ENCODE data around the gene SKAP1.

Gene SKAP1

DNA sequence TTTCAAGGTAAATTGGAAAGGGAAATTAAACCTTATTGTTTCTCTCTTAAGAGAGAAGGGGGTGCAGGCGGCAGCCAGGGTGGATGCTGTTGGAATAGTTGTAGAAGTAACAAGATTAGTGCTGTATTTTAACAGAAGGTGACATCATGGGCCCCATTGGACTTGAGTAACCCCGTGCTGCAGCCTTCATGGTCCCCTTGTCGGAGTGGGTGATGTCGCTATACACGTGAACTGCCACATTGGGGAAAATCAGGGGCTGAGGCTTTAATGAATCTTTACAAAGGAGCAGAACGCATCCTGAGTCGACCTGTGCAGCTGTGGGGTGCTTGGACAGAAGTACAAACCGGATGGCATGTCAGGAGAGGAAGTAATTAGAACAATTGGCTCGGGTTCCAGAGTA, 319.3 kb downstream of the SKAP1 start:
- DNase-seq (ENCODE audit: low read depth in 2 of 2), result no peak

DNA sequence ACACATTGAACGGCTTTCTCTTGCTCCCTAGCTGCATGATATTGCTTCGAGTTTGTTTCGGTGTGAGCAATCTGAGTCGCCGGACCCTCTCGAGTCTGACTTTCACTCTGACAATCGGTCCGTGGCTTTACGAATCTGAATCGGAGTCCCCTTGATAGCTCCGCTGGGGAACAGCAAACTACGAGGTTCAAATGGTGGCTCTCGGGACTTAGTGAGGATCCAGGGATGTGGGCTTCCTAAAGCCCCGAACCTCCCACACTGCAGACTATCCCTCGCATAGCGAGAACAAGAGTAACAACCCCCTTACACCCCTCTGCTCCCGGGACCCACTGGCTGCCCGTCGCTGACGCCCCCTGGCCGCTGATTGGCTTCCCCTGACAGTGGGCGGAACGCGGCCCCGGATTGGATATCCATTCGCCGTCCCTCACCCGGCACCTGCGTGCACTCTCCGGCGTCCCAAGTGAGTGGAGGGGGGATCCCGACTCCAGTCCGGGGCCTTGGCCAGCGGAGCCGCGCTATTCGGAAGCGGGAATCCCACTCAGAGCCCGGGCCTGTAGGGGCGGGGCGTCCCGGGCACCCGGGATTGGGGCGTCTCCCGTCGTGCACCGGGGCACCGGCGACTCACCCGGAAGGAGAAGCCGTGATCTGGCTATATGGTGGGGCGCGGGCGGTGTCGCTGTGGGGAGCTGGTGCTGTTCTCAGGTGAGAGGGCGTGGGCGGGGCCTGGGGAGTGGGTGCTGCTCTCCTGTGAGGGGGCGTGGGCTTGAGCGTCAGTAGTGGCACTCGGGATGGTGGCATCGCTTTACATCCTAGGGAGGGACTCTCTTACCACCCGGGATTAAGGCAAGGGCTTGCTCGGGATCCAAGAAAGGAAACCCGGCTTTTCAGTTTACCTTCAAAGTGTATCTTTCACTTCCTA, 322.6 kb downstream of the SKAP1 start, which contains the start of gene SNX11:
TSS of gene SNX11 (plus strand) at position 630 of the 919 bp plus-strand sequence. CDS start 4,278 bp downstream, outside the sequence.
- peak; percentile 95 for DNase-seq (ENCODE audit: low read depth in 2 of 2)

DNA sequence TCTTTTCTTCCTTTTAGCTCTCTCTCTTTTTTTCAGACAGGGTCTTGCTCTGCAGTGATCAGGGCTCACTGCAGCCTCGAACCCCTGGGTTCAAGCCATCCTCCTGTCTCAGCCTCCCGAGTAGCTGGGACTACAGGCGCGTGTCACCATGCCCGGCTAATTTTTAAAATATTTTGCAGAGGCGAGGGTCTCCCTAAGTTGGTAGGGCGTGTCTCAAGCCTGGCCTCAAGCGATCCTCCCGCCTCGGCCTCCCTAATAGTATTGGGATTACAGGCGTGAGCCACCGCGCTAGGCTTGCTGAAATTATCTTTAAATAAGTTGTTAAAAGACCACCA, 323.2 kb downstream of the SKAP1 start:
- DNase-seq (ENCODE audit: low read depth in 2 of 2), result no peak

DNA sequence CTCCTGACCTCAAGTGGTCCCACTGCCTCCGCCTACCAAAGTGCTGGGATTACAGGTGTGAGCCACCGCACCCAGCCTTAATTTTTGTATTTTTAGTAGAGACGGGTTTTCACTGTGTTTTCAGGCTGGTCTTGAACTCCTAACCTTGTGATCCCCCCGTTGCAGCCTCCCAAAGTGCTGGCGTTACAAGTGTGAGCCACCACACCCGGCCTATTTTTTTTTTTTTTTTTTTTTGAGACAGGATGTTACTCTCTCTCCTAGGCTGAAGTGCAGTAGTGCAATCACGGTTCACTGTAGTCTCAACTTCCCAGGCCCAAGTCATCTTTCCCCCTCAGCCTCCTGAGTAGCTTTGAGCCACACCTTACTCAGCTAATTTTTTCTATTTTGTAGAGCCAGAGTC, 325.6 kb downstream of the SKAP1 start:
- DNase-seq (ENCODE audit: low read depth in 2 of 2), result no peak

DNA sequence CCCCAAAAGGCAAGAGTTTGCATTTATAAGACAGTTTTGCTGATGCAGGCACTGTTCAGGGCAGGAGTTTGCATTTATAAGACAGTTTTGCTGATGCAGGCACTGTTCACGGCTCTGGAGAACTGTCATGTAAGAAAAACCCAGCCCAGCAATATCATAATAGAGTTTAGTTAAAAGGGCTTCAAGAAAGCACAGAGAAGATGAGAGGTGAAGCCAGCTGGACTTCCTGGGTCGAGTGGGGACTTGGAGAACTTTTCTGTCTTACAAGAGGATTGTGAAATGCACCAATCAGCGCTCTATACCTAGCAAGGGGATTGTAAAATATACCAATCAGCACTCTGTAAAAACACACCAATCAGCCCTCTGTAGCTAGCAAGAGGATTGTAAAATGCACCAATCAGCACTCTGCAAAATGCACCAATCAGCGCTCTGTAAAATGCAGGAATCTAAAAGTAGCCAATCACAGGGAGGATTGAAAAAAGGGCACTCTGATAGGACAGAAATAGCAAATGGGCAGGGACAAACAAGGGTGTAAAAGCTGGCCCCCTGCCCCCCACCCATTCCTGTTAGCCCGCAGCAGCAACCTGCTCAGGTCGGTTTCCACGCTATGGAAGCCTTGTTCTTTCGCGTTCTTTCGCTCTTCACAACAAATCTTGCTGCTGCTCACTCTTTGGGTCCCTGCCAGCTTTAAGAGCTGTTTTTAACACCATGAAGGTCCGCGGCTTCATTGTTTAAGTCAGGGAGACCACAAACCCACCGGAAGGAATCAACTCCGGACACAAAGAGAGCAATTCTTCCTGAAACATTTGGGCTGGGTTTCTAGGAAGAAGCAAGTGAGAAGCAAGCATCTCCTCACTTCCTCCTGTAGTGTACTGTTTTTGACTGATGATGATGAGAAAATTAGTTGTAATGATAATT, 327.0 kb downstream of the SKAP1 start:
- no peak for DNase-seq (ENCODE audit: low read depth in 2 of 2)

DNA sequence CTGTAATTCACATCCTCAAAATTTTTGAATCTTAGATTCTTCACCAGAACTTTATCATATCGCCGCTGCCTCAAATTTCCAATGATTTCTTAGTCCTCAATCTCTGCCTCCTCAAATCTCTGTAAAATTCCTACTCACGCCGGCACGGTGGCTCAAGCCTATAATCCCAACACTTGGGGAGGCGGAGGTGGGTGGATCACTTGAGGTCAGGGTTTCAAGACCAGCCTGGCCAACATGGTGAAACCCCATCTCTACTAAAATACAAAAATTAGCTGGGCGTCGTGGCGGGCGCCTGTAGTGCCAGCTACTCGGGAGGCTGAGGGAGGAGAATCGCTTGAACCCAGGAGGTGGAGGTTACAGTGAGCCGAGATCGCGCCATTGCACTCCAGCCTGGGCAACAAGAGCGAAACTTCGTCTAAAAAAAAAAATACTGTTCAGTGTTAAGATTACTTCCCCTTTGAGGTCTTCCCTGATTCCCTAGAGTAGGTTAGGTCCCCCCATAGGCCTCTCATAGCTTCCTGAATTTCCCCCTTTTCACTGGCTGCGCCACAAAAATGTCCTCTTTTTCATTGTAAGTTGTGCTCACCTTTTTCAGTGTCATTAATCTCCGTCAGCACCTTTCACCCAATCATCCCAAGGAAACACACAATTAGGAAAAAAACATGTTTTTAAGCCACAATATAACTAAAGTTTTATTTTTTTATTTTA, 327.8 kb downstream of the SKAP1 start:
- DNase-seq (ENCODE audit: low read depth in 2 of 2), result no peak

DNA sequence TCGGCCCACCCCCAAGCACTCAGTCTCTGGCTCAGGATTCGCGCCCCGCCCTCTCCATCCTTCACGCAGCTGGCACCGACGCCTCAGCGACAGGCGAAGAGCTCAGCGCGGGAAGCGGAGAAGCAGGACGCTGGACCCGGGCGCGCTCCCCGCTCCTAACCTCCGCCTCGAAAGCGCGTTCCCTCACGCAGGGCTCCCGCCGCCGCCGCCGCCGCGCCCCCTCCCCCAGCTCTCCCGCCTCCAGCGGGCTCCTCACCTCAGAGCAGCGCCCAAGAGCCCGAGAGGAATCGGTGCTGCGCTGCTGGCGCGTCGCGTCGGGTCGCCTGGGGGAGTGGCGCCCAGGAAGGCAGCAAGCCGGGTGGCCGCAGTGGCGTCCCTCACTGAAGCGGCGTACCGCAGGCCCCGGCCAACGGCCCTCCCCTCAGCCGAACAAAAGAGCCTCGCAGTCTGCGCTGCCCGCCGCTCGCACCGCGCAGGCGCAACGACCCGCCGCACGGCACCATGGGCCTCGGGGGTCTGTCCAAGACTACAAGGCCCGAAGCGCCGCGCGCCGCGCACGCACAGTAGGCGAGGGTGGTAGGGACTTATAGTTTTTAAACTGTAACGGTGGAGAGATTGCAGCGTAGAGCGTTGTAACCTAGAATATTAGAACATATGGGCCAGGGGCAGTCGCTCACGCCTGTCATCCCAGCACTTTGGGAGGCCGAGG, 328.8 kb downstream of the SKAP1 start, which contains the start of gene CBX1:
TSS of gene CBX1 (minus strand) at position 467 of the 709 bp plus-strand sequence. CDS start 24,474 bp downstream, outside the sequence.
- peak; percentile 87 to 93 for DNase-seq (ENCODE audit: low read depth in 2 of 2)

DNA sequence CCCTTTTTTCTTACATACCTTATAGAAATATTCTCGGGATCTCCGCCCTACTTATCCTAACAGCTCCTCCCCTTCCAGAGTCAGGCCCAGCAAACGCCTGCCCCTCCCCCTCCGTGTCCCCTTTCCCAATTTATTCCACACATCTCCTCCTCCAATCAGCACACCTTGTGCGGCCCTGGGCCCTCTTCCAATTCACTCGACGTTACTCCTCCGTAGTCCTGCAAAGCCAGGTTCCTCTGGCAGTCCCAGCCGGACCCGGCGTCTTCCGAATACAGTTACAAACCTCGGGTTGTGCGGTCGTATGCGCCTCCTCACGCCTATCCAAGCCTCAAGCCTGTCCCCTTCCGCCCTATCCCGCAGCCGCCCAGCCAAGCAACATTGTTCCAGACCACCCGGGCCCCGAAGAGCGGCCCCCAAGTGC, 329.4 kb downstream of the SKAP1 start:
- DNase-seq (ENCODE audit: low read depth in 2 of 2), result no peak

DNA sequence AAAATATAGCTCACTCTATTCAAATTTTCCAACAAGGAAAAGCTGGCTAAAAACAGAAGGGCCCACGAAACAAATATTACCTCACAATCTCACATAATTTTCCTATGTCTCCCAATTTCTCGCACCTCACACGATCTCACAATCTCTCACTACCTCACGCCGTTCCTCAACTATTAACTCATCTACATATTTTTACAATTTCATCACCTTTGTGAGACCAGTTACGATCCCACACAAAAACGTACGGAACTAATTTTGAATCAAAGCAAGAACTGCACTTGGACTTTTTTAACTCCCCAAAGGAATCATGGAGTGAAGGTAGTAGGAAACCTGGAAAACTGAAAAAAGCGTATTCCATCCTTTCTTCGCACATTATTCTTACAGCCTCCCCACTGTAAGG, 329.9 kb downstream of the SKAP1 start:
- DNase-seq (ENCODE audit: low read depth in 2 of 2), result no peak

DNA sequence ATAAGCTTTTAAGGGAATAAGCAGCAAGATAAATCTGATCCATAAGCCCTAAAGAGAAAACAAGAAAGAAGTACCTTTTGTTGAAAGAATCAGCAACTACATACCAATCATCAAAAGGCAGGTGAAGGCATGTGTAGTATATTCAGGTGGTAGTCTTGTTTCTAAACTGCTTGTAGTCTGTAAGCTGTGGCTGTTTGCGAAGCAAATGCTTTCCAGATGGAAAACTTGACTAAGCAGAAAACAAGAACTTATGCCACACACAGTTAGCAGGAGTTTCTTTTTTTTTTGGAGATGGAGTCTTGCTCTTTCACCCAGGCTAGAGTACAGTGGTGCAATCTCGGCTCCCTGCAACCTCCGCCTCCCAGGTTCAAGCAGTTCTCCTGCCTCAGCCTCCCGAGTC, 334.4 kb downstream of the SKAP1 start:
- no peak for DNase-seq (ENCODE audit: low read depth in 2 of 2)

DNA sequence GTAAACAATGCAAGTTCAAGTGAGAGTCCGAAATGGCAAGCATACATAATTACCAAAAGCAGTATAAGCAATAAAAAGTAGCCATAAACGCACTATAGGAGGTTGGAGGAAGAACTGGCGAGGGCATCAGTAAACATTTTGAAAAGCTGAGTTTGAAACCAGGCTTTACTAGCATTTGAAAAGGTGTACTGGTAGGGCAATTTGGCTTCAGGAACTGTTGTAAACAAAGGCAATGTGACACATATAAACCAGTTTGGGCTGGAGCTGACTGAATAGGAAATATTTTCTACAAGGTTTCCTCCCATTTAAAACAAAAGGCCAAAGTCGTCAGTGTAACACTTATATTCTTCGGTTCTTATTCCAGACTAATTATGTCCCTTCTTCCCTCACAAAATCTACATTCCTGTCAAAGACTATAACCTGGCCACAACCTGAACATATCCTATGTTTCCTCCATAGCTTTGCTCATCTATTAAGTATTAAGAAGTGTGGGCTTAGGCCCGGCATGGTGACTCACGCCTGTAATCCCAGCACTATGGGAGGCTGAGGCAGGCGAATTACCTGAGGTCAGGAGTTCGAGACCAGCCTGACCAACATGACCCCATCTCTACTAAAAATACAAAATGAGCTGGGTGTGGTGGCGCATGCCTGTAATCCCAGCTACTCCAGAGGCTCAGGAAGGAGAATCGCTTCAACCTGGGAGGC, 336.5 kb downstream of the SKAP1 start:
- DNase-seq (ENCODE audit: low read depth in 2 of 2), result no peak

DNA sequence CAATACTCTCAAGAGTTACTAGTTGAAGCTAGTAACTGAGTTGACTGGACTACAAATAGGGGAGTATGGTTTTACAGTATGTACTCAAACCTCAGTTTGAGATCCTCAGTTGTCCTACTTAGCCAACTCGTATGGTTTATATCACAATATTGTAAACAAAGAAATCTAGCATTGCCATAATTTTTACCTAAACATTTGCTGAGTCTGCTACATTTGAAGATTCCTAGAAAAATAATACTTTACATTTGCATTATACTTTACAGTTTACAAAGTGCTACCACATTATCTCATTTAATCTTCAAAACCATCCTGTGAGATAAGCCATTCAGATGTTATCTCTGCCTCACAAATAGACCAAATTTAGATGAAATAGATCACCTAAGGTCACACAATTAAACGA, 345.1 kb downstream of the SKAP1 start:
- no peak for DNase-seq (ENCODE audit: low read depth in 2 of 2)

All from stimulated activated CD8-positive, alpha-beta memory T cell treated with anti-CD3 and anti-CD28 coated beads, Interleukin-7, amount 100 ng/mL, for 4 hours (primary cell).